ENCODE measurements around the gene TBC1D9B. TPM values are rescaled to one million over a fixed set of nuclear protein-coding genes. Genes with fewer than 3 reads are reported as not detected.

Gene TBC1D9B
- total and polyA plus RNA-seq, 9 of the 15 experiments (the other 6 are each of a cell fraction or from before 2014, with no cell fraction given) = 2.9 to 59.1 (median 33.5) TPM

DNA sequence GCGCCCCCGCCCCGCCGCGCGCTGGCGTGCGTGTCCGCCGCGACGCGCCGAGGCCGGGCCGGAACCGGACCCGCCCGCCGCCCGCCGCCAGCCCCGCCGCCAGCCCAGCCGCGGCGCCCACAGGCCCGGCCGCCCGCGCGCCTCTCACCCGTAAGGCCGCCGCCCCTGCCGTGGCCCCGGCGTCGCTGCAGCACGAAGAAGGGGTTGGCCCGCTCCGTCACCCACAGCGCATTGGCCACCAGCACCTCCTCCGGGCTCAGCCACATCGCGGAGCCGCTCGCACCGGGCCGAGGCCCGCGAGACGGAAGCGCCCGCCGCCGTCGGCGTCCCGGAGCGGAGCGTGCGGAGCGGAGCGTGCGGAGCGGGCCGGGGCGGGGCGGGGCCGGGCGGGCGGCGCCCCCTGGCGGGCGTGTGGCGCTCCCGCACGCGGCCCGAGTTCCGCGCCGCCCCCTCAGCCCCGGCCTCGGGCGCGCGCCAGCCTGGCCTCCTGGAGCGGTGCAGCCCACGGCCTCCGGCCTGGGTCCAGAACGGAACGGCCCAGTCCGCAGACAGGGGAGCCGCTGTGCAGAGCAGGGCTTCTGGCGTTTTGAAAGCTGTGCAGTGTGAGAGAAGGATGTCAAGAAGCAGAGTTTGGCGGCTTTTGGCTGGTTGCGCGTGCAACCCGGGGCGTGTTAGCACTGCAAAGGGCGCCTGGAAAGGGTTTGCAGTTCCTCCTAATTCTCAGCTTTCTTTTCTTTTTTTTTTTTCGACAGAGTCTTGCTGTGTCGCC lies at the start of gene TBC1D9B (continued):
- TF ChIP-seq SIN3A (IDR thresholded peaks at IDR 0.05; ENCODE audit: borderline replicate concordance in 2 of 2, control insufficient read depth in 1 of 2, low read depth in 2 of 2, low read length in 2 of 2) (0 out of 4 replicates have a peak, but pooled peaks of 1 of the 2 experiments have one; percentile 34), ZBTB7A (IDR thresholded peaks at IDR 0.05; ENCODE audit: borderline replicate concordance, control insufficient read depth, low read depth, low read length) (peak; percentile 62; the same call in 1 of the 2 replicates), ETV5 (CRISPR knock-in tag; IDR thresholded peaks at IDR 0.05; ENCODE audit: low read depth) (peak; percentile 46; the same call in 1 of the 2 replicates), CREBBP (IDR thresholded peaks at IDR 0.05; ENCODE audit: low read depth, low read length) (no peak), ELF1 (tag; IDR thresholded peaks at IDR 0.05) (peak; percentile 89), NFE2 (IDR thresholded peaks at IDR 0.05; ENCODE audit: low read depth) (no peak), DACH1 (IDR thresholded peaks at IDR 0.05; ENCODE audit: partially characterized antibody) (no peak), RAD21 (CRISPR knock-in tag; conservative IDR thresholded peaks at IDR 0.05 in 1 of 2, IDR thresholded peaks at IDR 0.05 in 1 of 2) (peak in 1 of 2 experiments; percentile 44; a peak in 3 of 4 replicates), ZNF253 (CRISPR knock-in tag; conservative IDR thresholded peaks at IDR 0.05) (no peak), ZKSCAN8 (CRISPR knock-in tag; IDR thresholded peaks at IDR 0.05) (no peak), L3MBTL2 (IDR thresholded peaks at IDR 0.05) (peak; percentile 72)
- TF ChIP-seq, protein P1, sequence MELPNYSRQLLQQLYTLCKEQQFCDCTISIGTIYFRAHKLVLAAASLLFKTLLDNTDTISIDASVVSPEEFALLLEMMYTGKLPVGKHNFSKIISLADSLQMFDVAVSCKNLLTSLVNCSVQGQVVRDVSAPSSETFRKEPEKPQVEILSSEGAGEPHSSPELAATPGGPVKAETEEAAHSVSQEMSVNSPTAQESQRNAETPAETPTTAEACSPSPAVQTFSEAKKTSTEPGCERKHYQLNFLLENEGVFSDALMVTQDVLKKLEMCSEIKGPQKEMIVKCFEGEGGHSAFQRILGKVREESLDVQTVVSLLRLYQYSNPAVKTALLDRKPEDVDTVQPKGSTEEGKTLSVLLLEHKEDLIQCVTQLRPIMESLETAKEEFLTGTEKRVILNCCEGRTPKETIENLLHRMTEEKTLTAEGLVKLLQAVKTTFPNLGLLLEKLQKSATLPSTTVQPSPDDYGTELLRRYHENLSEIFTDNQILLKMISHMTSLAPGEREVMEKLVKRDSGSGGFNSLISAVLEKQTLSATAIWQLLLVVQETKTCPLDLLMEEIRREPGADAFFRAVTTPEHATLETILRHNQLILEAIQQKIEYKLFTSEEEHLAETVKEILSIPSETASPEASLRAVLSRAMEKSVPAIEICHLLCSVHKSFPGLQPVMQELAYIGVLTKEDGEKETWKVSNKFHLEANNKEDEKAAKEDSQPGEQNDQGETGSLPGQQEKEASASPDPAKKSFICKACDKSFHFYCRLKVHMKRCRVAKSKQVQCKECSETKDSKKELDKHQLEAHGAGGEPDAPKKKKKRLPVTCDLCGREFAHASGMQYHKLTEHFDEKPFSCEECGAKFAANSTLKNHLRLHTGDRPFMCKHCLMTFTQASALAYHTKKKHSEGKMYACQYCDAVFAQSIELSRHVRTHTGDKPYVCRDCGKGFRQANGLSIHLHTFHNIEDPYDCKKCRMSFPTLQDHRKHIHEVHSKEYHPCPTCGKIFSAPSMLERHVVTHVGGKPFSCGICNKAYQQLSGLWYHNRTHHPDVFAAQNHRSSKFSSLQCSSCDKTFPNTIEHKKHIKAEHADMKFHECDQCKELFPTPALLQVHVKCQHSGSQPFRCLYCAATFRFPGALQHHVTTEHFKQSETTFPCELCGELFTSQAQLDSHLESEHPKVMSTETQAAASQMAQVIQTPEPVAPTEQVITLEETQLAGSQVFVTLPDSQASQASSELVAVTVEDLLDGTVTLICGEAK (IDR thresholded peaks at IDR 0.05) = 0 out of 2 replicates have a peak, but pooled peaks have one; percentile 38
- TF ChIP-seq, protein P1 (CRISPR knock-in tag; IDR thresholded peaks at IDR 0.05) = no peak
- TF ChIP-seq, protein P2, sequence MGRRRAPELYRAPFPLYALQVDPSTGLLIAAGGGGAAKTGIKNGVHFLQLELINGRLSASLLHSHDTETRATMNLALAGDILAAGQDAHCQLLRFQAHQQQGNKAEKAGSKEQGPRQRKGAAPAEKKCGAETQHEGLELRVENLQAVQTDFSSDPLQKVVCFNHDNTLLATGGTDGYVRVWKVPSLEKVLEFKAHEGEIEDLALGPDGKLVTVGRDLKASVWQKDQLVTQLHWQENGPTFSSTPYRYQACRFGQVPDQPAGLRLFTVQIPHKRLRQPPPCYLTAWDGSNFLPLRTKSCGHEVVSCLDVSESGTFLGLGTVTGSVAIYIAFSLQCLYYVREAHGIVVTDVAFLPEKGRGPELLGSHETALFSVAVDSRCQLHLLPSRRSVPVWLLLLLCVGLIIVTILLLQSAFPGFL (CRISPR knock-in tag; IDR thresholded peaks at IDR 0.05) = no peak
- TF ChIP-seq, protein P3, sequence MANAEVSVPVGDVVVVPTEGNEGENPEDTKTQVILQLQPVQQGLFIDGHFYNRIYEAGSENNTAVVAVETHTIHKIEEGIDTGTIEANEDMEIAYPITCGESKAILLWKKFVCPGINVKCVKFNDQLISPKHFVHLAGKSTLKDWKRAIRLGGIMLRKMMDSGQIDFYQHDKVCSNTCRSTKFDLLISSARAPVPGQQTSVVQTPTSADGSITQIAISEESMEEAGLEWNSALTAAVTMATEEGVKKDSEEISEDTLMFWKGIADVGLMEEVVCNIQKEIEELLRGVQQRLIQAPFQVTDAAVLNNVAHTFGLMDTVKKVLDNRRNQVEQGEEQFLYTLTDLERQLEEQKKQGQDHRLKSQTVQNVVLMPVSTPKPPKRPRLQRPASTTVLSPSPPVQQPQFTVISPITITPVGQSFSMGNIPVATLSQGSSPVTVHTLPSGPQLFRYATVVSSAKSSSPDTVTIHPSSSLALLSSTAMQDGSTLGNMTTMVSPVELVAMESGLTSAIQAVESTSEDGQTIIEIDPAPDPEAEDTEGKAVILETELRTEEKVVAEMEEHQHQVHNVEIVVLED (CRISPR knock-in tag; IDR thresholded peaks at IDR 0.05) = peak; percentile 88

All from K562 (cell line).